DOHH2 (cell line): ENCODE results near the gene LCT.
"Not testable (repeated sequence)": the region's sequence is repeated elsewhere in the genome, so short reads cannot be mapped to it uniquely, and the experiment has no call there.

ENCODE experiments used
- H3F3A ChIP-seq: fragments of 200-600 bp; sonication (generic), shearing (Covaris generic); 2 replicates; pipeline ENCODE4 v1.6.0; 2016; ENCODE audit warnings: antibody characterized with exemption, mild to moderate bottlenecking; ENCODE audit not compliant: control insufficient read depth, insufficient read depth
- H3K27ac ChIP-seq: fragments of 200-600 bp; sonication (generic); 2 replicates; pipeline ENCODE4 v1.5.1; 2014; ENCODE audit warnings: low read depth, mild to moderate bottlenecking, low read length, moderate library complexity
- H3K27me3 ChIP-seq: fragments of 200-600 bp; sonication (generic); 2 replicates; pipeline ENCODE4 v1.6.1; 2014; ENCODE audit warnings: mild to moderate bottlenecking, low read length, mixed read lengths; ENCODE audit not compliant: control insufficient read depth
- H3K36me3 ChIP-seq: fragments of 200-600 bp; sonication (generic); 2 replicates; pipeline ENCODE4 v1.6.1; 2014; ENCODE audit warnings: mild to moderate bottlenecking, low read length, moderate library complexity, mixed read lengths; ENCODE audit not compliant: control insufficient read depth
- H3K4me1 ChIP-seq: fragments of 200-600 bp; sonication (generic); 2 replicates; pipeline ENCODE4 v1.6.1; 2014; ENCODE audit warnings: mild to moderate bottlenecking, low read length, mixed read lengths; ENCODE audit not compliant: control insufficient read depth
- H3K4me2 ChIP-seq: fragments of 200-600 bp; sonication (generic); 2 replicates; pipeline ENCODE4 v1.6.0; 2014; ENCODE audit warnings: mild to moderate bottlenecking, low read length, moderate library complexity
- H3K4me3 ChIP-seq: fragments of 200-600 bp; sonication (generic); 2 replicates; pipeline ENCODE4 v1.5.1; 2014; ENCODE audit warnings: mild to moderate bottlenecking, low read length, mixed read lengths
- H3K79me2 ChIP-seq: fragments of 200-600 bp; sonication (generic); 2 replicates; pipeline ENCODE4 v1.6.1; 2014; ENCODE audit warnings: mild to moderate bottlenecking, low read length, mixed read lengths; ENCODE audit not compliant: control insufficient read depth
- H3K9me2 ChIP-seq: fragments of 200-600 bp; sonication (generic); replicated peaks from 2 replicates; pipeline ENCODE4 v1.6.1; 2014; ENCODE audit warnings: mild to moderate bottlenecking, low read length, mixed read lengths; ENCODE audit not compliant: control insufficient read depth
- H3K9me3 ChIP-seq: fragments of 200-600 bp; sonication (generic); 2 replicates; pipeline ENCODE4 v1.6.1; 2014; ENCODE audit warnings: antibody characterized with exemption, low read length, mixed read lengths; ENCODE audit not compliant: control insufficient read depth, insufficient read depth
- H4K20me1 ChIP-seq: fragments of 200-600 bp; sonication (generic); 2 replicates; pipeline ENCODE4 v1.6.0; 2014; ENCODE audit warnings: low read depth, mild to moderate bottlenecking, antibody characterized with exemption, low read length, moderate library complexity; ENCODE audit not compliant: control insufficient read depth, insufficient read depth
- CTCF ChIP-seq: fragments of 200-600 bp; sonication (generic); IDR thresholded peaks from one replicate; pipeline ENCODE4 v1.5.1; 2014; ENCODE audit warnings: antibody characterized with exemption, mild to moderate bottlenecking, low read depth, low read length; ENCODE audit not compliant: poor library complexity, severe bottlenecking
- EZH2phosphoT487 ChIP-seq: fragments of 200-600 bp; sonication (generic); IDR thresholded peaks from 2 replicates; pipeline ENCODE4 v1.6.1; 2017; ENCODE audit warnings: borderline replicate concordance, mild to moderate bottlenecking, antibody characterized with exemption, low read length, moderate library complexity, mixed read lengths

The LCT gene

GRCh38 chr2:135797497-135798274, 39.3 kb downstream of the LCT start:
- Histone ChIP-seq H3K4me2 (peak overlapping the region; percentile 4; the same call in 1 of the 2 replicates), H3K27me3 (no peaks in the 10 kb centered on the region), H3F3A (no peaks in the 10 kb centered on the region; the same call in 1 of the 2 replicates), H3K36me3 (no peaks in the 10 kb centered on the region), H3K4me3 (no peak overlapping the region), H4K20me1 (no peaks in the 10 kb centered on the region), H3K9me2 (no peaks in the 10 kb centered on the region), H3K79me2 (no peaks in the 10 kb centered on the region), H3K4me1 (peaks cover 9% of the 10 kb centered on the region), H3K9me3 (peaks cover 25% of the 10 kb centered on the region), H3K27ac (no peak overlapping the region)
- no peak for TF ChIP-seq EZH2phosphoT487
- peak; percentile 98 for TF ChIP-seq CTCF

GRCh38 chr2:135796606-135797005, 40.4 kb downstream of the LCT start:
- TF ChIP-seq EZH2phosphoT487 (no peak), CTCF (no peak)
- Histone ChIP-seq H3K27ac (no peak overlapping the region), H3K4me3 (no peak overlapping the region), H3K27me3 (no peaks in the 10 kb centered on the region), H3K4me1 (peaks cover 9% of the 10 kb centered on the region), H3K4me2 (no peak overlapping the region), H4K20me1 (no peaks in the 10 kb centered on the region), H3K36me3 (no peaks in the 10 kb centered on the region), H3K9me2 (no peaks in the 10 kb centered on the region), H3K9me3 (peaks cover 21% of the 10 kb centered on the region), H3K79me2 (no peaks in the 10 kb centered on the region), H3F3A (no peaks in the 10 kb centered on the region; the same call in 1 of the 2 replicates)

- H3K9me3 ChIP-seq: peaks cover 14% of the 10 kb centered on the region
- not testable (repeated sequence) for H3K4me3 ChIP-seq, H3K27me3 ChIP-seq, H3K9me2 ChIP-seq, H3K4me1 ChIP-seq, H3F3A ChIP-seq, H3K27ac ChIP-seq, H3K4me2 ChIP-seq, H3K36me3 ChIP-seq, H4K20me1 ChIP-seq, H3K79me2 ChIP-seq
- TF ChIP-seq CTCF: peak; percentile 30
Observed at GRCh38 chr2:135795641-135796040, 41.3 kb downstream of the LCT start.
